Fibroblast of pulmonary artery (primary cell): ENCODE data around the gene USP16.
"Not testable (repeated sequence)": the region's sequence is repeated elsewhere in the genome, so short reads cannot be mapped to it uniquely, and the experiment has no call there.

ENCODE experiments used
- DNase-seq: peaks from one replicate; pipeline ENCODE4 v3.0.0-alpha.2; 2010; ENCODE audit warnings: low read depth
- H3K4me3 ChIP-seq: replicated peaks from 2 replicates; pipeline ENCODE4 v1.5.1; 2011; ENCODE audit warnings: low read depth, mild to moderate bottlenecking, control low read depth, low read length, moderate library complexity
- CTCF ChIP-seq: IDR thresholded peaks from 2 replicates; pipeline ENCODE4 v1.5.1; 2011; ENCODE audit warnings: mild to moderate bottlenecking, control low read depth, low read length, inconsistent platforms; ENCODE audit errors: missing control alignments

Gene USP16

GRCh38 chr21:29074007-29074376 is 49.5 kb downstream of the USP16 start:
- no peak for DNase-seq
- no peak for TF ChIP-seq CTCF
- peak overlapping the region; percentile 86 for H3K4me3 ChIP-seq

DNA sequence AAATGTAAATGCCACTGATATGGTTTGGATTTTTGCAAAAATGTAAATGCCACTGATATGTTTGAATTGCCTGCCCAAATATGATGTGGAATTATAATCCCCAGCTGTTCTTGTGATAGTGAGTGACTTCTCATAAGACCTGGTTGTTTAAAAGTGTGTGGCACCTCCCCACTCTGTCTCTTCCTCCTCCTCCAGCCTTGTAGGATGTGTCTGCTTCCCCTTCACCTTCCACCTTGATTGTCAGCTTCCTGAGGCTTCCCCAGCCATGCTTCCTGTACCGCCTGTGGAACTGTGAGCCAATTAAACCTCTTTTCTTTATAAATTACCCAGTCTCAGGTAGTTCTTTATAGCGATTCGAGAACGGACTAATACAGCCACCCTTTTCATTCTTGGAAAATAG is 50.3 kb downstream of the USP16 start:
- no peak for TF ChIP-seq CTCF
- no peak overlapping the region for H3K4me3 ChIP-seq
- DNase-seq: no peak

DNA sequence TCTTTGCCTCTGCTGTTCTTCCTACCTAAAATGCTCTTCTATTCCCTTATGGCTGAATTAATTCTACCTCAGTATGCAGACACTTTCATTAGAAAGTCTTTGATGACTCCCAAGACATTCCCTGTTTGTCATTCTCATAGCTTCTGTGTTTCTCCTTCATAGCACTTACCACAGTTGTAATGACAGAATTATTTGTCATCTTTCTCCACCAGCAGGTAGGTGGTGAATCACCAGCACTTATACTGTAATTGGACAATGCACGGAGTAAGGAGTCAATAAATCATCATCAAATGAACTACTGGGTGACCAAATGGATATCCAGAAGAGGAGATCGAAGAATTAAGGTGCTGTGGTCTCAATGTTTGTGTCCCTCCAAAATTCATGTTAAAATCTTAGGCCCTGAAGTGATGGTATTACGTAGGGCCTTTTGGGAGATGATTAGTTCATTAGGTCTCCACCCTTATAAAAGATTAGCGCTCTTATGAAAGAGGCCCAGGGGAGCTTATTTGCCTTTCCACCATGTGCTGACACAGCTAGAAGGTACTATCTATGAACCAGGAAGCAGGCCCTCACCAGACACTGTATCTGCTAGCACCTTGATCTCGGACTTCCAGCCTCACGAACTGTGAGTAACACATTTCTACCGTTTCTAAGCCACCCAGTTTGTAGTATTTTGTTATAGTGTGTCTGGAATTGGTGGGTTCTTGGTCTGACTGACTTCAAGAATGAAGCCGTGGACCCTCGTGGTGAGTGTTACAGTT is 51.4 kb downstream of the USP16 start:
- H3K4me3 ChIP-seq: no peak overlapping the region
- no peak for DNase-seq
- TF ChIP-seq CTCF: no peak

DNA sequence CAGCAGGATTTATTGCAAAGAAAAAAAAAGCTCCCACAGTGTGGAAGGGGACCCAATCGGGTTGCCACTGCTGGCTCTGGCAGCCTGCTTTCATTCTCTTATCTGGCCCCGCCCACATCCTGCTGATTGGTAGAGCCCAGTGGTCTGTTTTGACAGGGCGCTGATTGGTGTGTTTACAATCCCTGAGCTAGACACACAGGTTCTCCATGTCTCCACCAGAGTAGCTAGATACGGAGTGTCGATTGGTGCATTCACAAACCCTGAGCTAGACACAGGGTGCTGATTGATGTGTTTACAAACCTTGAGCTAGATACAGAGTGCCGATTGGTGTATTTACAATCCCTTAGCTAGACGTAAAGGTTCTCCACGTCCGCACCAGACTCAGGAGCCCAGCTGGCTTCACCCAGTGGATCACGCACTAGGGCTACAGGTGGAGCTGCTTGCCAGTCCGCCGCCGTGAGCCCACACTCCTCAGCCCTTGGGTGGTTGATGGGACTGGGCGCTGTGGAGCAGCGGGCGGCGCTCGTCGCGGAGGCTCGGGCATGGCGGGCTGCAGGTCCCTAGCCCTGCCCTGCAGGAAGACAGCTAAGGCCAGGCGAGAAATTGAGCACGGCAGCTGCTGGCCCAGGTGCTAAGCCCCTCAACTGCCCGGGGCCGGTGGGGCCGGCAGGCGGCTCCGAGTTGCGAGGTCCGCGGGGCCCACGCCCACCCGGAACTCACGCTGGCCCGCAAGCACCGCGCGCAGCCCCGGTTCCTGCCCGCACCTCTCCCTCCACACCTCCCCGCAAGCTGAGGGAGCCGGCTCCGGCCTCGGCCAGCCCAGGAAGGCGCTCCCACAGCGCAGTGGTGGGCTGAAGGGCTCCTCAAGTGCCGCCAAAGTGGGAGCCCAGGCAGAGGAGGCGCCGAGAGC is 52.5 kb downstream of the USP16 start:
- H3K4me3 ChIP-seq: peak overlapping the region; percentile 51

DNA sequence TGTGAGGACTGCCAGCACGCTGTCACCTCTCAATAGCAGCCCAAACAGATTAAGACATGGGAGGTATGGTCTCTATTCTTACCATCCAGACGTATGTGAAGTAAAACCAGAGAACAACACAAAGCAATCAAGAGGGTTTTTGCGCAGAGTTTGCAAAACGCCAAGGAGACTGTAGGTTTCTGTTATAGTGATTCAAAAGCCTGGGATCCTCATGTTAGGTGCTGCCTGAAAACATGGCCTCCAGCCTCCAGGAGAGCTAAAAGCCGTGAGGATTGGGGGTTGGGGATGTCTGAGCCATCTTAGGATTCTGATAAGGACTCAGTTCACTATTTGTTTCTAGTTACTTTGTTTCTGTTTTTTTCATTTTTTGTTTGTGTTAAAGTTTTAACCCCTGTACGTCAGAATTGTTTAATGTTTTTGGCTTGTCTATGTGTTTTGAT is 53.2 kb downstream of the USP16 start:
- DNase-seq: peak; percentile 49
- H3K4me3 ChIP-seq: peak overlapping the region; percentile 51
- no peak for TF ChIP-seq CTCF

More for the DNA sequence above, 52.5 kb downstream of the USP16 start:
- not testable (repeated sequence) for DNase-seq

- no peak for TF ChIP-seq CTCF
- no peak overlapping the region for H3K4me3 ChIP-seq
- no peak for DNase-seq
These were observed 54.6 kb downstream of the USP16 start for GRCh38 chr21:29078869-29079767.

GRCh38 chr21:29080454-29080941 is 56.0 kb downstream of the USP16 start:
- no peak for DNase-seq
- H3K4me3 ChIP-seq: no peak overlapping the region
- TF ChIP-seq CTCF: no peak
